GM20431 (cell line): ENCODE measurements around the gene RDH14.

ENCODE experiments used
- in situ Hi-C: fragments of 300-500 bp; cut with MseI, MboI; formaldehyde crosslinking; loops from one replicate; pipeline ENCODE4 v1.15.0; 2020; ENCODE audit warnings: low sequenced_read_pairs; ENCODE audit not compliant: unreplicated experiment

The RDH14 gene

GRCh38 chr2:18560031-18560796 lies at the start of gene RDH14:
Gene RDH14 (minus strand): TSS chr2:18560653. CDS start chr2:18560572, 81 bp downstream.
- in situ Hi-C loops: no loop called here

- in situ Hi-C loops: no loop called here
Measured at GRCh38 chr2:18610090-18610489, 49.6 kb upstream of the RDH14 start.

DNA sequence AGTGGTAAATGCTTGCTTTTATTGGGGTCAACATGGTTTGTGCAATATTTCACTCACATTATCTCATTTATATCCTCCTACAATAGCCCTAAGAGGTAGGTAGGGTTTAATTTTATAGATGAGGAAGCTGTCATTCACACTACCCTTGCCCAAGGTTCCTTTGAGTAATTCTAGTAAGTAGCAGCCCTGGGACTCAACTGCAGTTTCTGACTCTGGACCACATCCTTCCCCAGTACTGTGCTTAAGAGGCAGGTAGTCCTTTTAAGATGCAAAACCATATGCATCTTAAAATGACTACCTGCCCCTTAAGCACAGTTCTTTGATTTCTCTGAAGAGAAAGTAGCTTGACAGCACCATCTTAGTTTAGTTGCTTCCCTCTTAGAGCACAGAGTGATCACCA lies 44.7 kb upstream of the RDH14 start:
- in situ Hi-C loops: no loop called here

GRCh38 chr2:18604531-18604885 lies 44.1 kb upstream of the RDH14 start:
- in situ Hi-C loops: no loop called here

GRCh38 chr2:18603854-18604530 lies 43.5 kb upstream of the RDH14 start:
- in situ Hi-C loops: no loop called here

- in situ Hi-C loops: no loop called here
Measured at GRCh38 chr2:18602298-18602697, 41.8 kb upstream of the RDH14 start.

DNA sequence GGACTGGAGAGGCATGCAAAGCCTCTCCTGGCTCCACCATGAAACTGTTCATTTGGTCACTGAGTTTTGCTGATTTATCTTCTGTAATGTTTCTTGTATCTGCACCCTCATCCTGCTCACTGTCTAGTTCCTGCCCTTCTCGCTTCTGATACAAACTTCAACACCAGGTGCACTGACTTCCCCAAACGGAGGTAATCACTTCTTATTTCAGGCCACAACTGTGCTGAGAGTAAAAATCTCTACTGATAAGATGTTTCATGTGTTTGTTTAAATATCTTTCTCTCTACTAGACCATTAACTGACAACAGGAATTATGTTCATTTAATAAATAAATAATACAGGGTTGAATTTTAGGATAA lies 39.8 kb upstream of the RDH14 start:
- in situ Hi-C loops: no loop called here

- in situ Hi-C loops: no loop called here
Measured at GRCh38 chr2:18599509-18600254, 39.2 kb upstream of the RDH14 start.

DNA sequence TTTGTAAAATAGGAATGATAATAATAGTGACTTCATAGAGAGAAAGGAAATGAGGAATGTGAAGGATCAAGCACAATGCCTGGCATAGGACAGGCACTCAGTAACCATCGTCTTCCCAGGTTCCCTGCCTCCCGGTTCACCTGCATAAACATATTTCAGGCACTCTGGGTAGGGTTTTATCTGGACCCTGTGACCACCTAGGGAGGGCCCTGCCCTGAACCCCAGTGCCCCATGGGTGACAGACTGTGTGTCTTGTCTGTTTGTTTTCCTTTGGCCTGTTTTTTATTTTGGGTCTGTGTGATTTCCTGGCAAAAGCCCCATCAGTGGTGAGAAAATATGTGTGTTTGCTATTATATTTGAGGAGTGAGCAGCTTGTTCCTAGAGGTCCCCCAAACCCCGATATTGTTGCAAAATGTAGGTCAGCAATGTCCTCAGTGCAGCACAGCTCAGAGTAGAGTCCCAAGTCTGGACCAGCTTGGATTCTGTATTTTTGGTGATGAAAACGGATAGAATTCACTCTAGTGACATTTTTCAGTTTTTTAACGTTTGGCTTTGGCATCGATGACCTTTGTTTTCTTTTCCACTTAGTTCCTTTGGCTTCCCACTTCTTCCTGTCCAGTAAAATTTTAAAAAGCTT lies 38.5 kb upstream of the RDH14 start:
- in situ Hi-C loops: no loop called here

- in situ Hi-C loops: no loop called here
Measured at GRCh38 chr2:18597618-18598017, 37.2 kb upstream of the RDH14 start.

- in situ Hi-C loops: no loop called here
Measured at GRCh38 chr2:18596993-18597392, 36.5 kb upstream of the RDH14 start.

DNA sequence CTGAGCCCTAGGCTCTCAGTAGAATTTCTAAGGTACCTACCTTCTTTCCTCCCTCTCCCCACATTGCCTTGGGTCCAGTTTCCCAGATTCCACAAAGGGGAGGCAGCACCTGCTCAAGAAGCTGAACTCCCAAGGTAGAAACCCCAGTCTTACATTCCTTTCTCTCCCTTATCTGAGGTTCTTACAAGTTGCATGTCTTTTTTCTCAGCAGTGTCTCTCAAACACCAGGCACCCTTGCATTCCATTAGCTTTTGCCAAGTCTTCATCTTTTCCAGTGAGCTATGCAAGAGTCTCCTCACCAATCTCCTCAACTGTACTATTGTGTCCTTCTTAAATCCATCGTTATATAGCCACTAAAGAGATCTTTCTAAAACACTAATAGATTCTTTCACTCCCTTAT lies 33.0 kb upstream of the RDH14 start:
- in situ Hi-C loops: no loop called here

DNA sequence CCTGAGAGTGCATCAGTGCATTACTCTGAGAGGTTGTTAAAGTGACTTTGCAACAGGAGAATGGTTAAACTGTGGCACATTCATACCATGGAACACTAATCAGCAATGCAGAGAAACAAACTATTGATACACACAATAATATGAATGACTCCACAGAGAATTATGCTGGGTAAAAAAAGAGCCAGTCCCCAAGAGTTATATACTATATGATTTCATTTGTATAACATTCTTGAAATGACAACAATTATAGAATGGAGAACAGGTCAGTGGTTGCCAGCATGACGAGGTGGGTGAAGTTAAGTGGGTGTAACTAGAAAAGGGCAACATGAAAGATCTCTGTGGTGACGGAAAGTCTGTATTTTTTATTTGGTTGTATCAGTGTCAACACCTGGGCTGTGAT lies 31.9 kb upstream of the RDH14 start:
- in situ Hi-C loops: no loop called here

DNA sequence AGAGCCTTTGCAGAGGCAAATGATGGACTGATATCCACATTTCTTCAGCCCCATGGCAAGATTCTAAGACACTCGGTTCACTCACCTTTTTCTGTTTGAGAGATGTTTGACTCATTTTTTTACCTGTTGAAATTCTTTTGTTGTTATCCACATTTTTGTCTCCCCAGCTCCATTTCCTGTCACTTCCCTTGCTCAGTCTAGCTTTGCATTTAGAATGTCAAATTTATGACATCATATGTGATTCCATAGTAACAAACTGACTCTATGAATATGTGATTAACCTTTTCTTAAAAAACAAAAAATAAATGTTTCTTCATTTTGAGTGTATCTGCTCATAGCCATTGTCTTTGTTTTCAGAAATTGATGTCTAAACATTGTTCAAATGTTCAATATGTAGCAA lies 28.9 kb upstream of the RDH14 start, which contains the start of gene NT5C1B:
Gene NT5C1B (minus strand): TSS at position 216 of the 400 bp plus-strand sequence. CDS start 101 bp downstream, at position 115.
- in situ Hi-C loops: no loop called here

GRCh38 chr2:18588802-18589201 lies 28.3 kb upstream of the RDH14 start:
- in situ Hi-C loops: no loop called here

- in situ Hi-C loops: no loop called here
Measured at GRCh38 chr2:18588049-18588448, 27.6 kb upstream of the RDH14 start.

GRCh38 chr2:18585526-18585925 lies 25.1 kb upstream of the RDH14 start:
- in situ Hi-C loops: no loop called here

GRCh38 chr2:18584608-18584954 lies 24.1 kb upstream of the RDH14 start:
- in situ Hi-C loops: no loop called here

- in situ Hi-C loops: no loop called here
Measured at GRCh38 chr2:18583905-18584607, 23.6 kb upstream of the RDH14 start.

DNA sequence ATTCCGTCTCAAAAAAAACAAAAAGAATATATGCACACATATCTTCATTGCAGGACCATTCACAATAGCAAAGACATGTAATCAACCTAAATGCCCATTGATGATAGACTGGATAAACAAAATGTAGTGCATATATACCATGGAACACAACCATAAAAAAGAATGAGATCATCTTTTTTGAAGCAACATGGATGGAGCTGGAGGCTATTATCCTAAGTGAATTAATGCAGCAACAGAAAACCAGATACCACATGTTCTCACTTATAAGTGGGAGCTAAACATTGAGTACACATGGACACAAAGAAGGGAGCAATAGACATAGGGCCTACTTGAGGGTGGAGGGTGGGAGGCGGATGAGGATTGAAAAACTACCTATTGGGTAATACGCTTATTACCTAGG lies 20.2 kb upstream of the RDH14 start:
- in situ Hi-C loops: no loop called here
